Stimulated activated CD8-positive, alpha-beta memory T cell treated with anti-CD3 and anti-CD28 coated beads, Interleukin-4, amount 100 ng/mL, for 1 hour (primary cell): Measurements from ENCODE around the gene TBX5.
"Not testable (repeated sequence)": the region's sequence is repeated elsewhere in the genome, so short reads cannot be mapped to it uniquely, and the experiment has no call there.

Source experiments
- DNase-seq, 2 donors: peaks; one replicate each; pipeline ENCODE4 v3.0.0-alpha.2; 2020; ENCODE audit warnings: low read depth in 2 of 2, low spot score in 1 of 2

The TBX5 gene

DNA sequence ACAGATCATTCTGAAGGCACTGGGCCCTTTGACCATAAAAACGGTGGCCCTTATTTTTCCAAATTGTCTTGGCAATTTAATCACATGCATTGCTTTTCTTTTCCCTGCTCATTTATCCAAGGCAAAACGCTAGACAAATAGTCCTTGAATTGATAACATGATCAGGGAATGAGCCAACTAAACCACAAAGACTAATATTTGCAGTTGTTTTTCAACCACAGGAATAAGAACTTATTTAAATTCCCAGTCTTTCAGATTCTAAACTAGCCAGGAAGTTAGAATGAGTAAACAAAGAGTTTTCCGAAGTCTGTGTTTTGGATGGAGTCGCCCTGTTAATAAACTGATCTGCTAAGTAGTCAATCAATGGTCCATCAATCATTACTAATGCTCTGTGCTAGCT lies 14.9 kb downstream of the TBX5 start:
- no peak for DNase-seq

DNA sequence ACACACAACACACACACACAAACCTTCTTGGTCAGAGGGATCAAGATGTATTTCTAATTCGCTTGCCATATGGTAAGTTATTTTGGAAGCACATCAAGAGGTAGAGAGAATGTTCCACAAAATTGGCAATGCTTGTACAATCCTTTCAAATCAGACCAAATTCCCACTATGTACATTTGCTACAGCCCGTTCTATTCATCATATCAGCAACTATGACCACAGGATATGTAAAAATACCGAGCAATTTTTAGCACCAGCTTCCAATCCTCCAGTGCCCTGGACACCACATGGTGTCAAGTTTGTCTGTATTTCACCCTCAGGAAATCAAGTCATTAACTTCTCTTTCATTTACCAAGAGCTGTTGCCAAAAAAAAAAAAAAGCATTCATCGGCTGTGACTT lies 21.2 kb downstream of the TBX5 start:
- DNase-seq, result no peak

GRCh38 chr12:114381177-114381576 lies 24.8 kb downstream of the TBX5 start:
- DNase-seq, result no peak

GRCh38 chr12:114371733-114372132 lies 34.2 kb downstream of the TBX5 start:
- no peak for DNase-seq

DNA sequence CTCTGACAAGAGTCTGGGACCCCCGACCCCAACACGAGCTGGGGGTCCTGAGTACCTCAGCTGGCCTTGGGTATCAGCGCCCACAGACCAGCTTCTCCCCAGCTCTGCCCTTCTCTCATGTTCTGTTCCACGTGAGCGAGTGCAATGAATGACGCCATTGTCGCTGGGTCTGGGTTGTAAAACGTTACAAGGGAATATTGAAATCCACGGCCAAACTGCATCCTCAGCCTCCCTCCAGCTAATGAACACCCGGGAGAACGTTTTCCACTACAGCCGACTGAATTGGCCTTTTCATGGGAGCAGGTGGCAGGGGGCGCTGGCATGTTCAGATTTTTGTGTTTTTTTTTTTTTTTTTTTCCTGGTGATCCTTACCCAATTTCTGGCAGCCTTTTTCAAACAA lies 34.7 kb downstream of the TBX5 start:
- DNase-seq, result no peak

- DNase-seq, result no peak
Observed at GRCh38 chr12:114368685-114369452, 37.1 kb downstream of the TBX5 start.

DNA sequence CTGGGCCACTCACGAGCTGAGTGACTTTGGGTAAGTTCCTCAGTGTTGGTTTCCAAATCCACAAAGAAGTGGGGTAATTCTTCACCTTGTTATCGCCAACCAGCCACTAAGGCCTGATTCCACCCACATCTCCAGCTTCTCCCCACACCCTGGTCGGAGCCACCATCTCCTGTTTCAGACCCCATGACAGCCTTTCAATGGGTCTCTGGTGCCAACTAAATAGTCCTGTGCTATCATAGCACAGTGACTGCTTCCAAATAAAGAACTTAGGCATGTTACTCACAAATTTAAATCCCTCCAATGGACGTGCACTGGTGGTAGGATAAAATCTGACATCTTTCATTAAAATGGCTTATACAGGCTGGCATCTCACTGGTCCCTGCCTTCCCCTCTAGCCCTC lies 44.0 kb downstream of the TBX5 start:
- no peak for DNase-seq

GRCh38 chr12:114361545-114361944 lies 44.4 kb downstream of the TBX5 start:
- no peak for DNase-seq

DNA sequence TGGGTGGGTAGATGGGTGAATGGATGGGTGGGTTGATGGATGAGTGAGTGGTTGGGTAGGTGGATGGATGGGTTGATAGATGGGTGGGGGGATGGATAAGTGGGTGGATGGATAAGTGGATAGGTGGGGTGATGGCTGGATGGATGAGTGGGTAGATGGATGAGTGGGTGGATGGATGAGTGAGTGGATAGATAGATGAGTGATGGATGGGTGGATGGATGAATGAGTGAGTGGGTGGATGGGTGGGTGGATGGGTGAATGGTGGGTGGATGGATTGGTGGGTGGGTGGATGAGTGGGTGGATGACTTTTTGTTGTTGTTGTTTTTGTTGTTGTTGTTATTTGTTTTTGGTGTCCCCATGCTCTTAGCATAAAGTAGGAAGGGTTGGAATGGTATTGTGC lies 45.5 kb downstream of the TBX5 start:
- no peak for DNase-seq

- no peak for DNase-seq
Observed at GRCh38 chr12:114355389-114356088, 50.4 kb downstream of the TBX5 start.

DNA sequence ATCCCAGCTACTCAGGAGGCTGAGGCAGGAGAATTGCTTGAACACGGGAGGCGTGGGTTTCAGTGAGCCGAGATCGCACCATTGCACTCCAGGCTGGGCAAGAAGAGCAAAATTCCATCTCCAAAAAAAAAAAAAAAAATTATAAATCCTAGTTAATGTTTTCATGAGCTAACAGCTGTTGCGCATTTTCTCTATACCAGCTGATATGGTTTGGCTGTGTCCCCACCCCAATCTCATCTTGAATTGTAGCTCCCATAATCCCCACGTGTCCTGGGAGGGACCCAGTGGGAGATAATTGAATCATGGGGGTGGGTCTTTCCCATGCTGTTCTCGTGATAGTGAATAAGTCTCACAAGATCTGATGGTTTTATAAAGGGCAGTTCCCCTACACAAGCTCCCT lies 56.7 kb downstream of the TBX5 start:
- DNase-seq, result not testable (repeated sequence)

GRCh38 chr12:114347861-114348260 lies 58.1 kb downstream of the TBX5 start:
- DNase-seq, result no peak

DNA sequence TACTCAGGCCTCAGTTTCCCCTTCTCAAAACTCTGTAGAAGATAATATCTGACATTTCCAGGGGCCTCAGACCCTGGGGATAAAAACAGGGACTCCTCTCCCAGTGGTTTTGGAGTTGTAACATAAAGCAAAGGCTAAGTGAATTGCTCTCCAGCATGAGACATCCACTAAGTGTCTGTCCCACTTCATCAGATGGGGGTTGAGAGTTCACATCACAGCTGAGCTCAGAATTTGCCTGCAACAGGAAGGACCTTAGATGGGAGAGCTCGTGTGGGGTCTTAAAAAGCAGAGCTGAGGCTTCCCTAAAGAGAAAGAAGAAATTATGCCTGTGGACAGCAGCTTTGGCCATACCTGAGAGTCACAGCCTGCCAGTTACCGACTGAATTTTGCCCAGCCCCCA lies 61.1 kb downstream of the TBX5 start:
- no peak for DNase-seq

GRCh38 chr12:114344303-114344663 lies 61.7 kb downstream of the TBX5 start:
- no peak for DNase-seq

DNA sequence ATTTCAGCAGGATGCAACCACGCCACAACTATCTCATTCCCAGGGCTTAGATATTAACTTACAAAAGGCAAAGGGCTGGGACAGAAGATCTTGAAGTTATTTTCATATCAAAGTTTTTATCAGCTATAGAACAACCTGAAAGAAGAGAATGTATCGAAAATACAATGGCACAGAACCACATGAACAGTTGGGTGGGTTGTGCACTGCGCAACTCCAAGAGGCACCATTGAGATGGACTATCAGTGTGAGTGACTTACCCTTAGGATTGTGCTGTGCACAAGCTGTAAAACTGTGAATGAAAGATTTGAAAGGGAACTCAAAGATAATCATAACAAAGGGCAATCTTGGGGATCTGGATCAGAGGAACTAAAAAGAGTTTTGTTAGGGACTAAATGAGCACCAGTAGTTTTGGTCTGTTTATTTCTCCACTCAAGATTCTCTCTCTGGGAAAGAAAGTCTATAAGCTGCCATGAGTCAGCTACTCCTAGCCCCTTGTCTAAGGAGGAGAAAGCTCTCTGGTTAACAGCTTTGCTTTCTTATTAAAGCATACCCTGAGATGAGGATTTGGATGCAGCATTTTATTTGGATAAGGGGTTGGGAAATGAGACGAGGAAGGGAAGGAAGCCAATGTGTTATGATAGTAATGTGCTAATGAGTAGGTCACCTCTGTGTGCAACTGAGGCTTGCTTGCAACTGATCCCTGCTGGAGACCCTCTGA lies 62.2 kb downstream of the TBX5 start:
- DNase-seq, result no peak

GRCh38 chr12:114342656-114343055 lies 63.3 kb downstream of the TBX5 start:
- no peak for DNase-seq

- no peak for DNase-seq
Observed at GRCh38 chr12:114341635-114342034, 64.3 kb downstream of the TBX5 start.

DNA sequence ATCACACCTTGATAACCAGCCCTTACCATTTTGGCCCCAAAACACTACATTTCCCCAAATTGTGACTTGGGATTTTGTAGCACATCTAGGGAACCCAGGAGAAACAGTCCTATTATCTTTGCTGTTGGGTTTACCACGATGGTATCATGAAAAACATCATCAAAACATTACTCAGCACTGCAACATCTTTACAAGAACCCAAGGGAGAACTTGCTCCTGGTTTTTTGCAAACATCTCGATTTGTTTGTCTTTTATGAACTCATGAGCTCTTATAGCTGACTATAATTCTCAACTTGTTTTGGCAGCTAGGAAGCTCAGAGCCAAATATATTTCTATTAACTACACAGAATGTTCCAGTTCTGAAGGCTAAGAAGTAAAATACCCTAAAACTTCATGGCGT lies 65.7 kb downstream of the TBX5 start:
- no peak for DNase-seq

DNA sequence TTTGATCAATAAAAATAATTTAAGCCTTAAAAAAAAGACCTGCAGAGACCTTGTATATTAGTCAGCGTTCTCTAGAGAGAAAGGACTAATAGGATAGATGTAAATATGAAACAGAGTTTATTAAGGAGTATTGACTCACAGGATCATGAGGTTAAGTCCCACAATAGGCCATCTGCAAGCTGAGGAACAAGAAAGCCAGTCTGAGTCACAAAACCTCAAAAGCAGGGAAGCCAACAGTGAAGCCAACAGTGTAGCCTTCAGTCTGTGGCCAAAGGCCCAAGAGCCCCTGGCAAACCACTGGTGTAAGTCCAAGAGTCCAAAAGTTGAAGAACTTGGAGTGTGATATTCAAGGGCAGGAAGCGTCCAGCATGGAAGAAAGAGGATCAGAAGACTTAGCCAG lies 66.3 kb downstream of the TBX5 start:
- no peak for DNase-seq

DNA sequence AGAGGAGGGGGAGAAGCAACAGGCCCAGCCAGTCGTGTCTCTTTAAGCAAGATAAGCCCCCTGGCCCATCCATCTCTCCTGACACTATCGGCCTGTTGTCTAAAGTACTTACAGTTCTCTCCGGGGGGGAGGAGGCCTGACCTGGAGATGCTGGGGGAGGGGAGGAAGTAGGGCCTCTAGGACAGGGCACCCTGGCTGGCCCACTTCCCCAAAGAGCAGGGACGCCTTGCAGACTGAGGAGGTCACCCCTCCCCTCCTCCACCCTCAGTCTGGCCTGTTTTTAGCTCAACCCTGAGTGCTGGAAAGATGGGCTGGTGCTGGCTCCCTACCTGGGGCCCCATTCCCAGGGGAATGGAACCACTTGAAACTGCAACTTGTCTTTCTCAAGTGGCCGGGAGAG lies 70.3 kb downstream of the TBX5 start:
- no peak for DNase-seq

DNA sequence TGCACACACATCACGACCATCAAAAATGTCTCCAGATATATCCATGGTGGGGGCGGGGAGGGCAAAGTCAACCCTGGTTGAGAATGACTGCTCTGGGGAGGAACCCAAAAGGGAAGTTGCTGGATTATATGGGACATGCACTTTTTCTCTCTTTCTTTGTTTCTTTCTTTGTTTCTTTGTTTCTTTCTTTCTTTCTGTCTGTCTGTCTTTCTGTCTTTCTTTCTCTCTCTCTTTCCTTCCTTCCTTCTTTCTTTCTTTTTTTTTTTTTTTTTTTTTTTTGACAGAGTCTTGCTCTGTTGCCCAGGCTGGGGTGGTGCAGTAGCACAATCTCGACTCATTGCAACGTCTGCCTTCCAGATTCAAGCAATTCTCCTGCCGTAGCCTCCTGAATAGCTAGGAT lies 71.5 kb downstream of the TBX5 start:
- no peak for DNase-seq

DNA sequence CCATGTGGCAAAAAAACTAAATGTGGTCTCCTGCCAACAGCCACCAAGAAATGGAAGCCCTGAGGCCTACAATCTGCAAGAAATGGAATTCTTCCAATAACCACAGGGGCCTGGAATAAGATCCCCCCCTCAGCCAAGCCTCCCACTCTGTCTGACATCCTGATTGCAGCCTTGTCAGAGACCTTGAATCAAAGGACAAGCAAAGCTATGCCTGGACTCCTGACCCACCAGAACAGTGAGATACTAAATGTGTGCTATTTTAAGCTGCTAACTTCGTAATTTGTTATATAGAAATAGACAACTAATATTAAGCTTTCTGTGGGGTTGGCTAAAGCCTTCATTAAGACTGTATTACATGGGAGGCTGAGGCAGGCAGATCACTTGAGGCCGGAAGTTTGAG lies 77.7 kb downstream of the TBX5 start:
- no peak for DNase-seq
